OCI-LY7 (cell line): ENCODE results near the gene CINP. TPM values are rescaled to one million over a fixed set of nuclear protein-coding genes. Genes with fewer than 3 reads are reported as not detected.

Source experiments
- BruUV-seq: library from RNA; stranded (reverse); fragments of 400-500 nt; replicated peaks from 2 replicates; lab custom pipeline; 2021; lab: Mats Ljungman, UMichigan
- CTCF ChIA-PET: fragments of 300-600 bp; sonication (Branson Sonifier 250); formaldehyde crosslinking; loops from one replicate; lab custom pipeline; 2022; ENCODE audit warnings: antibody characterized with exemption; ENCODE audit not compliant: unreplicated experiment; lab: Charles Lee
- POLR2A ChIA-PET: fragments of 300-600 bp; sonication (Branson Sonifier 250); formaldehyde crosslinking; loops from one replicate; lab custom pipeline; 2022; ENCODE audit warnings: antibody characterized with exemption; lab: Charles Lee
- DNase-seq: peaks from one replicate; pipeline ENCODE4 v3.0.0-alpha.2; 2015; ENCODE audit warnings: low spot score
- H2AFZ ChIP-seq: fragments of 200-600 bp; sonication (generic), shearing (Covaris generic); 2 replicates; pipeline ENCODE4 v1.6.1; 2014; ENCODE audit warnings: mild to moderate bottlenecking, antibody characterized with exemption, low read length, moderate library complexity
- H3K27ac ChIP-seq: fragments of 200-600 bp; sonication (generic); 2 replicates; pipeline ENCODE4 v1.5.1; 2014; ENCODE audit warnings: mixed run types, low read depth, mild to moderate bottlenecking, moderate library complexity, low read length, inconsistent platforms; ENCODE audit not compliant: poor library complexity, severe bottlenecking
- H3K36me3 ChIP-seq: fragments of 200-600 bp; sonication (generic); 2 replicates; pipeline ENCODE4 v1.6.1; 2014; ENCODE audit warnings: mild to moderate bottlenecking, antibody characterized with exemption, low read length, moderate library complexity, mixed read lengths; ENCODE audit not compliant: insufficient read depth
- H3K4me1 ChIP-seq: fragments of 200-600 bp; sonication (generic); 2 replicates; pipeline ENCODE4 v1.5.1; 2014; ENCODE audit warnings: mild to moderate bottlenecking, low read length; ENCODE audit not compliant: insufficient read depth, poor library complexity, severe bottlenecking
- H3K4me2 ChIP-seq: fragments of 200-600 bp; sonication (generic); 2 replicates; pipeline ENCODE4 v1.6.1; 2014; ENCODE audit warnings: mild to moderate bottlenecking, low read length
- H3K4me3 ChIP-seq: fragments of 200-600 bp; sonication (generic); 2 replicates; pipeline ENCODE4 v1.5.1; 2014; ENCODE audit warnings: mild to moderate bottlenecking, low read depth, low read length; ENCODE audit not compliant: poor library complexity, severe bottlenecking
- H3K79me2 ChIP-seq: fragments of 200-600 bp; sonication (generic); 2 replicates; pipeline ENCODE4 v1.6.1; 2016; ENCODE audit warnings: low read depth, mild to moderate bottlenecking, low read length, moderate library complexity, mixed read lengths; ENCODE audit not compliant: insufficient read depth
- H3K9me2 ChIP-seq: fragments of 200-600 bp; sonication (generic); 2 replicates; pipeline ENCODE4 v1.6.1; 2016; ENCODE audit warnings: mild to moderate bottlenecking, low read length, mixed read lengths; ENCODE audit not compliant: insufficient read depth
- H3K9me3 ChIP-seq: fragments of 200-600 bp; sonication (generic); 2 replicates; pipeline ENCODE4 v1.6.1; 2014; ENCODE audit warnings: mild to moderate bottlenecking, mixed run types, low read length, mixed read lengths
- H4K20me1 ChIP-seq: fragments of 200-600 bp; sonication (generic); 2 replicates; pipeline ENCODE4 v1.6.1; 2014; ENCODE audit warnings: mild to moderate bottlenecking, antibody characterized with exemption, low read length, moderate library complexity, mixed read lengths; ENCODE audit not compliant: insufficient read depth
- EZH2phosphoT487 ChIP-seq: fragments of 200-600 bp; sonication (generic); IDR thresholded peaks from 2 replicates; pipeline ENCODE4 v1.6.1; 2018; ENCODE audit warnings: low read depth, borderline replicate concordance, mild to moderate bottlenecking, mixed run types, antibody characterized with exemption, low read length, moderate library complexity, mixed read lengths
- intact Hi-C: fragments of 100-400 bp; cut with micrococcal nuclease; formaldehyde crosslinking; loops from one replicate; pipeline ENCODE4 v1.10.0; 2022; ENCODE audit not compliant: unreplicated experiment
- total RNA-seq, 2 experiments: library from RNA; depleted of rRNA in 1 of 2; stranded (reverse); fragments of >200 nt in 1 of 2; shearing (Covaris generic) in 1 of 2; gene quantifications; 2 replicates each; pipeline ENCODE4 v1.2.3, GENCODE V29; 2014 to 2022
- TF ChIP-seq, protein P1 (sequence below): fragments of 200-600 bp; sonication (generic); conservative IDR thresholded peaks from 2 replicates; pipeline ENCODE4 v1.5.1; 2014; ENCODE audit warnings: mild to moderate bottlenecking, antibody characterized with exemption, low read length, moderate library complexity, mixed read lengths

The CINP gene
- total RNA-seq, 2 experiments from 2014 or later, result 28.2 to 29.8 TPM

DNA sequence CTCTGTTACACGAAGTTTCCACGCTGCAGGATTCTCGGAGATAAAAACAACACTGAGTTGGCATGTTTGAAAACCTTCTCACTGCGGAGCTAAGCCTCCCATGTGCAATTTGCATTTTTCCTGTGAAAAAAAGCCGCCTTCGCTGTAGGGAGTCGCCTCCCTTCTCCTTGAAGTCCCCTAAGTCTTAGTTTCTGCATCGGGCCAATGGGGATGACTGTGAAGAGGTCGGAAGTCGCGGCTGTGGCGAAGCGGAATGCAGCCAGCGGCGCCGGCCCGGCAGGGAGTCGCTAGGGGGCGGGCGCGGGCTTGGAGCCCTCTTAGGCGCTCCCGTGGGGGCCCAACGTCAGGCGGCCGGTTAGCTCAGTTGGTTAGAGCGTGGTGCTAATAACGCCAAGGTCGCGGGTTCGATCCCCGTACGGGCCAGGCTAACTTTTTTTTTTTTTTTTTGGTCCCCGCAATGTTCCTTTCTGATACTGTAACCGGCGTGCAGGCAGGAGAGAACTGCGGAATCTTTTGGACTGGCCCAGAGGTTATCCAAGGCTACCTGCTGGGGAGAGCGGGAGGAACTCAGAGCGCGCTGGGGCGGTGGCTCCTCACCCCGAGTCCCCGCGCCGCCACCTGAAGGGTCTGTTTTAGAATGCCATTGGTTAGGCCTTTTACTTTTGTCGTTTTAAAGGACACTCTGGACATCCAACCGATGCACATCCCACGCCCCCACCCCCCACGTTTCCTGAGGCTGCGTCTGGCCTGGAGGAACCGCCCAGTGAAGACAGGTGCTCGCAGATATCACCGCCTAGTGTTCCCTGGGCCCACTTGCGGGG, 45.7 kb downstream of the CINP start:
- Histone ChIP-seq H4K20me1 (no peaks in the 10 kb centered on the region), H3K27ac (peak overlapping the region; percentile 70), H3K79me2 (peaks cover 10% of the 10 kb centered on the region; the same call in 1 of the 2 replicates), H3K36me3 (peaks cover 1% of the 10 kb centered on the region; the same call in 1 of the 2 replicates), H3K9me2 (no peaks in the 10 kb centered on the region), H3K4me1 (peaks cover 53% of the 10 kb centered on the region), H3K4me2 (peak overlapping the region; percentile 94), H3K9me3 (no peaks in the 10 kb centered on the region), H3K4me3 (peak overlapping the region; percentile 66), H2AFZ (peak overlapping the region; percentile 98)
- ChIA-PET POLR2A (interaction anchor here (0.6 to 1.8 kb wide), 12 partner anchors 8 to 397 kb away, joined by 3 to 7 read pairs (median 3); partner anchors contain the start of gene MOK), CTCF (interaction anchor here (0.5 to 0.7 kb wide), 3 partner anchors 313 to 387 kb away, joined by 3 to 6 read pairs (median 4); no protein-coding TSS in a partner anchor)
- TF ChIP-seq, protein P1, sequence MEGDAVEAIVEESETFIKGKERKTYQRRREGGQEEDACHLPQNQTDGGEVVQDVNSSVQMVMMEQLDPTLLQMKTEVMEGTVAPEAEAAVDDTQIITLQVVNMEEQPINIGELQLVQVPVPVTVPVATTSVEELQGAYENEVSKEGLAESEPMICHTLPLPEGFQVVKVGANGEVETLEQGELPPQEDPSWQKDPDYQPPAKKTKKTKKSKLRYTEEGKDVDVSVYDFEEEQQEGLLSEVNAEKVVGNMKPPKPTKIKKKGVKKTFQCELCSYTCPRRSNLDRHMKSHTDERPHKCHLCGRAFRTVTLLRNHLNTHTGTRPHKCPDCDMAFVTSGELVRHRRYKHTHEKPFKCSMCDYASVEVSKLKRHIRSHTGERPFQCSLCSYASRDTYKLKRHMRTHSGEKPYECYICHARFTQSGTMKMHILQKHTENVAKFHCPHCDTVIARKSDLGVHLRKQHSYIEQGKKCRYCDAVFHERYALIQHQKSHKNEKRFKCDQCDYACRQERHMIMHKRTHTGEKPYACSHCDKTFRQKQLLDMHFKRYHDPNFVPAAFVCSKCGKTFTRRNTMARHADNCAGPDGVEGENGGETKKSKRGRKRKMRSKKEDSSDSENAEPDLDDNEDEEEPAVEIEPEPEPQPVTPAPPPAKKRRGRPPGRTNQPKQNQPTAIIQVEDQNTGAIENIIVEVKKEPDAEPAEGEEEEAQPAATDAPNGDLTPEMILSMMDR, result peak; percentile 79
- no peak for TF ChIP-seq EZH2phosphoT487
- DNase-seq, result peak; percentile 93
- intact Hi-C loops, result loop anchor here (1.0 to 5.0 kb wide), 3 partner anchors 12 to 355 kb away; partner anchors contain the start of genes DYNC1H1 and MOK
- BruUV-seq, result no TSS peak

DNA sequence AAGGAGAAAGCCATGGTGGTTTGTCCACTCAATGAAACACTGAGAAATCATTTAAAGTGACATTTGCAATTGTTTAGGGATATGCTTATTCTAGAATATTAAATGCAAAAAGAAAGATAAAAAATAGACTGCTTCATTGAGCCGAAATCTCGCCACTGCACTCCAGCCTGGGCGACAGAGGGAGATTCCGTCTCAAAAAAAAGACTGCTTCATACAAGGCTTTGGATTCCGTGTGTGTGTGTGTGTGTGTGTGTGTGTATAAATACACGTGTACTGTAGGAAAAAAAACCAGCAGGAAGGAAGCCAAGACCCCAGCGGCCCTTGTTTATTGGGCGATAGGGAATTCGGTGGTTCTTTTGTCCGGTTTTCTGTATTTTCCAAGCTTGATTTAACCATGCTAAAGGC, 46.4 kb downstream of the CINP start:
- peak; percentile 34 for DNase-seq

More for the DNA sequence above, 46.4 kb downstream of the CINP start:
- no TSS peak for BruUV-seq
- Histone ChIP-seq H3K4me3 (peak overlapping the region; percentile 66), H3K79me2 (peaks cover 10% of the 10 kb centered on the region; the same call in 1 of the 2 replicates), H3K9me3 (no peaks in the 10 kb centered on the region), H3K9me2 (no peaks in the 10 kb centered on the region), H3K4me2 (peak overlapping the region; percentile 81), H3K4me1 (peaks cover 53% of the 10 kb centered on the region), H2AFZ (peak overlapping the region; percentile 93), H4K20me1 (no peaks in the 10 kb centered on the region), H3K36me3 (no peaks in the 10 kb centered on the region), H3K27ac (peak overlapping the region; percentile 42)
- POLR2A ChIA-PET, result interaction anchor here (0.6 to 1.0 kb wide), 8 partner anchors 9 to 398 kb away, joined by 3 to 6 read pairs (median 4); no protein-coding TSS in a partner anchor
- TF ChIP-seq EZH2phosphoT487, result no peak
- TF ChIP-seq, protein P1, result no peak
- CTCF ChIA-PET, result interaction anchor here (0.5 to 0.7 kb wide), 3 partner anchors 313 to 388 kb away, joined by 3 to 6 read pairs (median 4); no protein-coding TSS in a partner anchor
- intact Hi-C loops, result loop anchor here (1.0 to 5.0 kb wide), 3 partner anchors 11 to 354 kb away; partner anchors contain the start of genes DYNC1H1 and MOK
